NCI-H2081 treated with DMSO at 0.1 percent for 48 hours (cell line): ENCODE results near the gene SERPINB5.

ENCODE experiments used
- DNase-seq: peaks from one replicate; lab custom pipeline; 2025; lab: John Stamatoyannopoulos, UW

Gene SERPINB5

DNA sequence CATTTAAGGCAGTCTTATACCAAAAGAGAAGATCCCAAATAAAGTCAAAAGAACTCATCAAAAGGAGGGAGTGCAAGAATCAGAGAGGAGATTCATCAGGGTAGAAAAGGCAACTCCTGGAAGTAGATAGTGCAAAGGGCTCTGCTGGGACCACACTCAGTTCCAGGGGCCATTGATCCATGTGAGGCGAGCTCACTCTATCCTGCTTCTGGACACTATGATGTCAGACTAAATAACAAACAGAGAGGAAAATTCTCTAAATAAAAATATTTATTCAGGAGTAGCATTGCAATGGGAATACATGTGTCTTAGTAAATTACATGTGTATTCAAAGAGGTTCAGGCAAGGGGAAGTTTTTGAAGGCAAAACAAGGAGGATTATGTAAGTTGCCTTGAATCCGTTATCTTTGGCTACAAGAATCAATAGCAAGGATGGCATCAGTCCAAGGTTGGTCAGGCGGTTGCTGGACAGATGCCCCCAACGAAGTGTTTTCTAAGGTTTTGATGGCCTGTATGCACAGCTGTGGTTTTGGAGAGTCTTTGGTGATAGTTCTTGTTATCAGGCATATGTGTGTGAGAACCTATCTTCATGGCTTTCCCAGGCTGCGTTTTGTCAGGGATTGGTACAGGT, 52.2 kb downstream of the SERPINB5 start:
- no peak for DNase-seq

DNA sequence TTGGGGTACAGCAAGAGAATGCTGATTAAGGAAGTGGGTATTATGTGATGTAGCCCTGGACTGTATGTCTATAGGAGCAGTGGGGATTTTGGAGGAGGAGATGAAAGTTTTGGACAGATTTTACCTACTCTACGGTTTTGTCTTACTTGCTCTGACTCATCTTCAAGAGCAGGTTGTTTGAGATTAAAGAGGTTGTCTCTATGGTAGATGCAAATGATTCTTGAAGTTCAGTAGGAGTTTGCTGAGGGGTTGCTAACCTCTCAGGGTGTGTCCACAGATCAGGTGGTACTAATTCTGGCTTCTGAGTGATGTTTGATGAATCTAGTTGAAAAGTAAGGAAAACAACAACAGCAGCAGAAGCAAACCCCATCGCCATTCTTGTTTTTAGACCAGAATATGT, 55.7 kb downstream of the SERPINB5 start:
- no peak for DNase-seq

DNA sequence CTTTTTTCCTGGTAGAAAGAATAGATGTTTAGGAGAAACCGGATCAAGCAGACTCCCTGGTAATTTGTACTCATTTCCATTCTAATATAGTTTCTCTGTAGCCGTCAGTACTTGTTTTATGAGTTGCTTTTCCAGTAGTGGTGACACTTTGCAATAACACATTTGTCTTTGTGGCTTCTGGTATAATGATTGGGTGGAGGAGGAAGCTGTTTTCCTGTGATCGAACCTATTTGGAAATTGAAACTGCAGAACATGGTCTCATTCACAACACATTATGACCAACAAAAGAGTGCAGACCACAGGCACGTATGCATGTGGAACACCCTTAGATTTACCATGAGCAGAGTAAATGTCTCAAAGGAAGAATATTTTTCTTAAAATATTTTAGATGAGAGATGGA, 57.9 kb downstream of the SERPINB5 start:
- no peak for DNase-seq

DNA sequence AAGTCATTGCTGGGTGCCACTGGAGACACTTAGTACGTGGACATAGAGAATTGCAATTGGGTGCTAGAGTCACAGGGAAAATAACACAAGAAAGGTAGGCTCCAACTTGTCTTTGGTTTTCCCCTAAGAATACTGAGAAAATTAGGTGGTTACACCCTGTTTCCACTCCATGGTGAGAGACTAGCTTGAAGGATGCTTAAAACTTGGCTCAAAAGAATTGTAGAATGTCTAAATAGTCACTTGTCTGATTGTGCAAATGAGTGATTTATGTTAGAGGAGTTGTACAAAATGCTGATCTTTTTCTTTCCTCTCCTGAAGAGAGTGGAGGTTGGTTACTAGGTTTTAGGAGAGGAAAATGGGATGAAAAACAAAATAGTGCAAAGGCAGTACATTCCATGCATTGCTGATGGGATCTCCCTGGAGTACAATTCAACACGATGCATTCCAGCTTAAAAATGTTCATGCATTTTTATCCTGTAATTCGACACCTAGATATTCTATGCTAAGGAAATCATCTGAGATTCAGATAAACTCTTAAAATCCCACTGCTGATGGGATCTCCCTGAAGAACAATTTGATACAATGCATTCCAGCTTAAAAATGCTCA, 63.2 kb downstream of the SERPINB5 start:
- DNase-seq: no peak

DNA sequence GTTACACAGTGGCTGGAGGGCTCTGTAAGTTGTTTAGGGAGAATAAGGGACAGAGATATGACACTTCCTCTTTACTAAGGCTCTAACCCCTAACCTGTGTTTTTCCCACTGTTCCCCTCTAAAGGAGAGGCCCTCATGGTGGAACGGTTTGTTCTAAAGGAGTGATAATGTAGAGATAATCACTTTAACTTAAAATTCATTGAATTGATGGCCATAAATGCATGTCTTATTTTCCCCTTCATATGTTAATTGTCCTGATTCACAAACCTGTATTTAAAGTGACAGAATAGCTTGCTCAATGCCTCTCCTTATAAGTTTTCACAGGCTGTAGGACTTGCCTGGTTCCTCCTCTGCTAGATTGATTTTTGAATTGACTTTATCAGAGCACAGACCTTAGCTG, 65.3 kb downstream of the SERPINB5 start, which contains the start of gene SERPINB12:
Gene SERPINB12 (plus strand): TSS at position 301 of the 400 bp plus-strand sequence. CDS start 13,791 bp downstream, outside the sequence.
- DNase-seq: no peak

DNA sequence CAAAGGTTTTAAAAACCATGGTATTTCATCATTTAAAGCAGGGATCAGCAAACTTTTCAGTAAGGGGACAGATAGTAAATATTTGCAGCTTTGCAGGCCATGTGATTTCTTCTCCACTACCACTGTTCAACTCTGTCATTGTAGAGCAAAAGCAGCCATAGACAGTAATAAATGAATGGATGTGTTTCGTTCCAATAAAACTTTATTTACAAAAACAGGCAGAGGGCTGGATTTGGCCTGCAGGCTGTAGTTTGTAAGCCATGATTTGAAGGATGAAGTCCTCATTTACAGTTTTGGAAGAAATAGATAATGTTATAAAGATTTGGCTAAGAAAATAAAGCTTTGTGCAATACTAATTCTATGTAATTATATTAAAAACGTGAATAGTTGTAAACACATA, 67.3 kb downstream of the SERPINB5 start:
- DNase-seq: no peak

DNA sequence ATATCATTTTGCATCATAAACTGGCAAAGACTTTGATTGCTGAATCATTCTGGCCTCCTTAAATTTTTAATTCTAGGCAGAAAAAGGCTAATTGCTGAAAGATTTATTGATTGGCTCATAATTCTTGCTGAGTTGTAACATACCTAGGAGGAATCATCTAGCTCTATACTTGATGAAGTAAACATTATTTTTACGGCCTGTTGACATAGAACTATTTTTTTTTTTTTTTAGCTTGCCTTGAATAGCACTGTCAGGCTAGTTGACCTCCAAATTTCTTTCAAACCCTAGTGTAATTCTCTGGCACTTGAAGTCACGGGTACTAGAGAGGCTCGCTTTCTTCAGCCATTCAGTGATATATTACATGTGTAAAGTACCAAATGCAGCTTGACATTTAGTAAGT, 68.2 kb downstream of the SERPINB5 start:
- no peak for DNase-seq

DNA sequence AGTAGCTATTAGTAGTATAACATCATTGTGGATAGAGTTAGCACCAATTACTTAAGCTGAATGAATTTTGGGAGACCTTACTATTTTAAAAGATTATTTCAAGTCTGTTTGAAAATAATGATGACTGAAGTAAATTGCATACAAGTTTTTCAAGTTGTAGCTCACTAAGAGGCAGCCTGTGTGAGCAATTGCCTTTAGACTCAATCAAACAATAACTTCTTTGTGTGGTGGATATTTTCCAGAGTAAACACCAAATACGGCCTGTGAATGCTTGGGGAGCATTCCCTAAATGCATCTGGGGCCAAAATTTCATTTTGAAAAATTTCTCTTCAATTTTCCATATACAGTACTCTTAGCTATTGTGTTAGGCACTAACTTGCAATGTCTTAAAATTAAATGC, 73.3 kb downstream of the SERPINB5 start:
- DNase-seq: no peak

DNA sequence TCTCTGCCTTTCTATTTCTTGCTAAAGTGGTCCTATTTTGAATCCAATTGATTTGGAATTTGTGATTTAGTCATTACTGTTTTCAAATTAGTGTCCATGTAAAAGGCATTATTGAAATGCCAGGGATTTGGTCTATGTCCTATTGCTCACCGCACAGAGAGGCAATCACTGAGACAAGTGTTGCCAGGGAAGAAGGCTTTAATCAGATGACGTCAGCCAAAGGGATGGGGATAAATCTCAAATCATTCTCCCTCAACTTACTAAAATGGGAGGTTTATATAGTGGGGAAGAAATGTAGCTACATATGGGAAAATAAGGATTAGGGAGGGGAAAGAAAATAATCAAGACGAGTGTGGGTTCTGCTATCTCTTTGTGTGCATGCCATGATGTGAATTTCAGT, 75.0 kb downstream of the SERPINB5 start:
- DNase-seq: no peak

DNA sequence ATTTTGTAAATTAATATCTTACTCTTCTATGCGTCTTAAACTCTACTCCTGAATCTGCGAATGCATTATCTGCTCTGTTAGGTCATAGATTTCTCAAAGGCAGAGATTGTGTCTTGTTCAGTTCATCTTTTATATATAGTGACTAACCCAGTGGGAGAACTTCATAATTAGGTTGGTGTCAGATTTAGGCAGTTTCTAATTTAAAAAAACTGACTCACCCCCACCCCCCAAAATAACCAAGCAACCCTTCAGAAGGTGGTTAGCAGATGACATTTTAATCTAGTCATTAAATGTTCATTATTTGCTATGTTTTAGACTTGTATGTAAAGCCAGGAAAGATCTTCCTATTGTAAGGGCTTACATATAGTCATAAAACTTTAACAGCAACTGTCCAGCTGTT, 75.8 kb downstream of the SERPINB5 start:
- no peak for DNase-seq

DNA sequence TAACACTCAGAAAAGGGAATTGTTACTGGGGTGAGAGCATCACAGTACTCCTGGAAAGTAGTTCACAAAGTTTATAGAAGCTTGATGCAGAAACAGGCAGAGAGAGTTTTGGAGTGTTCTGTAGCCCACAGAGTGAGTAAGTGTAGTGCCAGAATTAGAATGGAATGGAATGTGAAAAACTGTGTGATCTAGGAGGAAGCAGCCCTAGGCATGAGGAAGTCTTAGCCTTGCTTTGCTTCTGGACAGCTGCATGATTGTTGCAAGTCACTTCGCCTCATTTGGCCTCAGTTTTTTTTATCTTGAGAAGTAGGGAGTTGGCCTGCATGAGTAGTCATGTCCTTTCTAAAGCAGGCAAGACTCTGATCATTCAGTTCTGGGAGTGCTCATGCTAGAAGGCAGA, 76.3 kb downstream of the SERPINB5 start:
- no peak for DNase-seq
